ENCODE results near the gene QRSL1.
"Not testable (repeated sequence)": the region's sequence is repeated elsewhere in the genome, so short reads cannot be mapped to it uniquely, and the experiment has no call there.

Gene QRSL1, protein sequence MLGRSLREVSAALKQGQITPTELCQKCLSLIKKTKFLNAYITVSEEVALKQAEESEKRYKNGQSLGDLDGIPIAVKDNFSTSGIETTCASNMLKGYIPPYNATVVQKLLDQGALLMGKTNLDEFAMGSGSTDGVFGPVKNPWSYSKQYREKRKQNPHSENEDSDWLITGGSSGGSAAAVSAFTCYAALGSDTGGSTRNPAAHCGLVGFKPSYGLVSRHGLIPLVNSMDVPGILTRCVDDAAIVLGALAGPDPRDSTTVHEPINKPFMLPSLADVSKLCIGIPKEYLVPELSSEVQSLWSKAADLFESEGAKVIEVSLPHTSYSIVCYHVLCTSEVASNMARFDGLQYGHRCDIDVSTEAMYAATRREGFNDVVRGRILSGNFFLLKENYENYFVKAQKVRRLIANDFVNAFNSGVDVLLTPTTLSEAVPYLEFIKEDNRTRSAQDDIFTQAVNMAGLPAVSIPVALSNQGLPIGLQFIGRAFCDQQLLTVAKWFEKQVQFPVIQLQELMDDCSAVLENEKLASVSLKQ

DNA sequence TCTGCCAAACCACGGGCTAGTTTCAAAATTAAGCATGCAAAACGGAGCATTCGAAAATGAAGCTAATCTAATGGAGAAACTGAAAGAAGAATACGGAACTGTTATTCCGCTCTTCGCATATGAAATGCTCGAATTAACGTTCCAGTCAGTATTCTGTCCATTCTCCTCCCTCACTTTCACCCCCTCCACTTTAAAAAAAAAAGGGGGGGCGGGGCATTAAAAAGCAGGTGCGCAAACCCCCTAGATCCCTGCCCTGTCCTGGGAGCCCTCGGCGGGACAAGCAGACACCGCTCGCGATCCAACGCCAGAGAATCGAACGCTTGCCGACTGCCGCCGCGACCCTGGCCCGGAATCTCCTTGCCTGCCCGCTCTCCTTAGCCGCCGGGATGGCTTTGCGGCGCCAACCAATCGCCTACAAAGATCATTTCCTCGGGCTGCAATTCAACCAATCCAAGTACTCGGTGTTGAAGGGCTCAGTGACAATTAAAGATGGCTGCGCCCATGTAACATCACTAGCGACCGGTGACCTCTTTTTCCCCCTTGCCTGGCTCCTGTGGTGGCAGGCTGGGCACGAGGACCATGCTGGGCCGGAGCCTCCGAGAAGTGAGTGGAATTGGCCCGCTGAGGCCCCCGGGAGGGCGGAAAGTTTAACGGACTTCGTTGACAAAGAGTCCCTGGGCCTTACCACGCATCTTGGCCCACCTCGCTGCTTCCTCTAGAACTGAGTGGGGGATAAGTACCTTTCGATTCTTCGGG, at the start of gene QRSL1, which contains the start of gene RTN4IP1:
Gene QRSL1 (plus strand): TSS at position 476 of the 756 bp plus-strand sequence. CDS start 104 bp downstream, at position 580.
Gene RTN4IP1 (minus strand): TSS at position 396 of the 756 bp plus-strand sequence. CDS start 477 bp downstream, outside the sequence.
- ATAC-seq: peak; percentile 98
- H3K27ac Mint-ChIP-seq: peak within 1 kb of the TSS; percentile 98
- H3K4me3 Mint-ChIP-seq: peak within 1 kb of the TSS; percentile 90 to 94
- H3K9me3 Mint-ChIP-seq: no peaks in the 10 kb centered on the region
- DNase-seq: peak; percentile 85 to 91
- H3K27me3 Mint-ChIP-seq: no peaks in the 10 kb centered on the region
- peaks cover 22% of the 10 kb centered on the region for H3K4me1 Mint-ChIP-seq

DNA sequence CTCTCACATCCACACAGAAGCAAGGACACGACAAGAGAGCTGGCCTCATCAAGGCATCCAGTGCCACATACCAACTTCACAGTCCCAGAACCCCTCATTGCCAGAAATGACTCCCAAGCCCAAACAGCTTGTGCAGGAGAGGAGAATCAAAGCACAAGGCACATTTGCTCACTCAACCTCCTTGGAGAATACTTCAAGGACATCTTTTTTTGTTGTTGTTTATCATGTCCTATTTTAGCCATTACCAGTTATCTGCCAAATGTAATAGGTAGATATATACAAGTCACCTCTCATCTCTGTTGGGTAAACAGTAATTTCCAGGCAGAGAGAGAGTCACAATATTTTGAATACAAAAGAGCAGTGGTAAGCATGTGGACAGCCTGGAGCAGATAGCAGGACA, 47.9 kb upstream of the QRSL1 start:
- Mint-ChIP-seq H3K27me3 (no peaks in the 10 kb centered on the region), H3K4me3 (no peak overlapping the region), H3K4me1 (no peaks in the 10 kb centered on the region), H3K27ac (no peak overlapping the region), H3K9me3 (no peaks in the 10 kb centered on the region)
- DNase-seq: no peak
- no peak for ATAC-seq

DNA sequence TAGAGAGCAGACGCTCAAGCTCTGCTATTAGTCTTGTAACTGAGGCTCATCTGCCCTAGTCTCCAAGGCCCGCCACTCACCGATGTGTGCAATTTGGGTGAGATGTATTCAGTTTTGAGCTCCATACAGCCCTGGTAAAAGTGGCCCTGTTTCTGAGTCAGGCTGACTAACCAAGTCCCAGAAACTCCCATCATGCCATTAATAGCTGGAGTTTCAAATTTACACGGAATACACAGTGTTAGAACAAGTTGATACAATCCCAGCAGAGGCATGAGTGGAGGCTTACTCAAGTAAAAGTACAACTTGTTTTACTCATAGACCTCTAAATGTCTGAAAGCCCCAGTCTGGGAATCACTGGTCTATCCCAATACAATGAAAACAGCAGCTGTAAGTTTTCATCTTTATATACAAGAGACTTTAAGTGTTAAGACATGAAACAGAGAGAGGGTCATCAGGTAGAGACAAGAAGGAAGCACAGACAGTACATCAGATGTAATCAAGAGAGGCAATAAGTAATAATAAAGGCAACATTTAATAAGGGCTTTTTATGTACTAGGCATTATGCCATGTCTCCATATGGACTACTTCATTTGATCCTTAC, 42.5 kb upstream of the QRSL1 start:
- DNase-seq (no peak), ATAC-seq (no peak)
- H3K4me1 Mint-ChIP-seq: peaks cover 5% of the 10 kb centered on the region
- H3K27ac Mint-ChIP-seq: peak overlapping the region in 1 of 2 donors; percentile 28
- no peak overlapping the region for H3K4me3 Mint-ChIP-seq
- H3K27me3 Mint-ChIP-seq: no peaks in the 10 kb centered on the region
- H3K9me3 Mint-ChIP-seq: no peaks in the 10 kb centered on the region

DNA sequence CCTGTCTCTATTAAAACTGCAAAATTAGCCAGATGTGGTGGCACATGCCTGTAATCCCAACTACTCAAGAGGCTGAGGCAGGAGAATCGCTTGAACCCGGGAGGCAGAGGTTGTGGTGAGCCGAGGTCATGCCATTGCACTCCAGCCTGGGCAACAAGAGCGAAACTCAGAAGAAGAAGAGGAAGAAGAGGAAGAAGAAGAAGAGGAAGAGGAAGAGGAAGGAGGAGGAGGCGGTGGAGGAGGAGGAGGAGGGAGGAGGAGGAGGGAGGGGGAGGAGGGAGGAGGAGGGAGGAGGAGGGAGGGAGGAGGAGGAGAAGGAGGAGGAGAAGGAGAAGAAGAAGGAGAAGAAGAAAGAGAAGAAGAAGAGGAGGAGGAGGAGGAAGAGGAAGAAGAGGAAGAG, 40.4 kb upstream of the QRSL1 start:
- H3K4me3 Mint-ChIP-seq, H3K27ac Mint-ChIP-seq, ATAC-seq, H3K9me3 Mint-ChIP-seq, H3K27me3 Mint-ChIP-seq, DNase-seq, H3K4me1 Mint-ChIP-seq: not testable (repeated sequence)

DNA sequence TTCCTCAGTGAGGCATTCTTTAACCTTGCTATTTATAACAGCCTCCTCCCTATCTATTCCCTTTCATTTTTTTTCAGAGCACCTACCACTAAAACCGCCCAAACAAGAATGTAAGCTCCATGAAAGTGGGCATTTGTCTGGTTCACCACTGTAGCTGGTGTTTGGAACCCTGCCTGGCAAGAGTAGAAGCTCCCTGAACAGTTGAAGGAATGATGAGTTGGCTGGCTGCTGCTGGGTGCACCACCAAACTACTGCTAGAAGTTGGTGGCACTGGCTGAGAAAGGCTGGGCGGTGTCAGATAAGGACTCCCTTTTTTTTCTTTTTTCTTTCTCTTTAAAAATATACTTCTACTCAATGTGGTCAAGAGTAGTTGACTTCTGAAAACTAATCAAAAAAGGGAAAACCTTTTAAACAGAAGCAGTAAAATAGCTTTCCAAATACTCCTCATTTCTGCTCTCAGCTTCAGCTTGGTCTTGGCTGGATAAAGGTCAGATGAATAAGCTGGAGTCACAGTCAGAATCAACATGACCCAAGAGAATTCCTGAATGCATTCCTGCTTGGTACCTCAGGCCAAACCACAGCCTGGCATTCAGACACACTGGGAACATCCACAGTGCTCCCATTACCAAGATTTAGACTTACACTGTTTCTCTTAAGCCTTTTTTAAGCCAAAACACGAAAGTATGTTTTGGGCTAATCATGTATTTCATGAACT, 38.1 kb upstream of the QRSL1 start:
- no peaks in the 10 kb centered on the region for H3K27me3 Mint-ChIP-seq
- peaks cover 5% of the 10 kb centered on the region for H3K4me1 Mint-ChIP-seq
- H3K4me3 Mint-ChIP-seq: no peak overlapping the region
- no peak overlapping the region for H3K27ac Mint-ChIP-seq
- no peaks in the 10 kb centered on the region for H3K9me3 Mint-ChIP-seq
- ATAC-seq: no peak
- no peak for DNase-seq

DNA sequence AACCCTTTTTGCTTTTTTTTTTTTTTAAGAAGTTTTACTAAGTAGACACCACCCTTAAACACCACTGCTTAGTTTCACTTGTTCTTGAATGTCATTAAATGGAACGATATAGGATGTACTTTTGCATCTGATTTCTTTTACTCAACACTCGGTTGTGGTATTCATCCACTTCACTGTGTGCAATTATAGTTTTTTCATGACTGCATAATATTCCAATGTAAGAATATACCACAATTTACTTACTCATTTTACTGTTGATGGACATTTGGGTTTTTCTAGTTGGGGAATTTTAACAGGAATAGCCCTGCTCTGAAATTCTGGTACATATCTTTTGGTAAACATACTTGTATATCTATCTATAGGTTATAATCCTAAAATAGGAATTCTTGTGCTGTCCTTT, 29.9 kb upstream of the QRSL1 start:
- H3K9me3 Mint-ChIP-seq: no peaks in the 10 kb centered on the region

DNA sequence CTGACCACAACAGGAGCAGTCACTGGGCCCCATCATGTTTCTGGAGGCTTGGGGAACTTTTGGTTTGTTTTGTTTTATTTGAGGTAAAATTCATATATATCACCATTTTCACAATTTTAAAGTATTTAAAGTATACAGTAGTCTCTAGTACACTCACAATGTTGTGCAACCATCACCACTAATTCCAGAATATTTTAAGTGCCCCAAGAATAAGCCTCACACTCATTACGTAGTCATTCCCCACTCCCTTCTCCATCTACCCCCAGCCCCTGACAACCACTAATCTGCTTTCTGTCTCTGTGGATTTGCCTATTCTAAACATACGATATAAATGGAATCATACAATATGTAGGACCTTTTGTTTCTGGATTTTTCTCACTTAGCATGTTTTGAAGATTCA, 29.0 kb upstream of the QRSL1 start:
- H3K27ac Mint-ChIP-seq: no peak overlapping the region
- no peak overlapping the region for H3K4me3 Mint-ChIP-seq

More for the DNA sequence above, 29.9 kb upstream of the QRSL1 start:
- Mint-ChIP-seq H3K27me3 (no peaks in the 10 kb centered on the region), H3K4me1 (no peaks in the 10 kb centered on the region), H3K4me3 (no peak overlapping the region), H3K27ac (no peak overlapping the region)
- ATAC-seq (no peak), DNase-seq (no peak)

DNA sequence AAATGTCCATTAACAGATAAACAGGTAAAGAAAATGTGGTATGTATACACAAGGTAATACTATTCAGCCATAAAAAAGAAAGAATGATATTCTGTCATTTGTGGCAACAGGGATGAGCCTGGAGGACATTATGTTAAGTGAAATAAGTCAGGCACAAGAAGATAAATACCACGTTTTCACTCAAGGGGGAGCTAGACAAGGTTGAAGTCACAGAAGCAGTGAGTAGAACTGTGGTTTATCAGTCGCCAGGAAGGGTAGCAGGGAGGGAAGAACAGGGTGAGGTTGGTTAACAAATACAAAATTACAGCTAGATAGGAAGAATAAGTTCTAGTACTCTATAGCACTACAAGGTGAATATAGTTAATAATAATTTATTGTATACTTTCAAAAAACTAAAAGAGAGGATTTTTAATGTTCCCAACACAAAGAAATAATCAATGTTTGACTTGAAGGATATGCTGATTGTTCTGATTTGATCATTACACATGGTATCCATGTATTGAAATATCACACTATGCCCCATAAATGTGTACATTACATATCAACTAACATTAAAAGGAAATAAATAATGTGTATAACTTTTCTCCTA, 21.2 kb upstream of the QRSL1 start:
- no peaks in the 10 kb centered on the region for H3K27me3 Mint-ChIP-seq
- H3K27ac Mint-ChIP-seq: no peak overlapping the region
- DNase-seq (peak in 1 of 2 donors; percentile 14), ATAC-seq (peak; percentile 67)
- no peaks in the 10 kb centered on the region for H3K9me3 Mint-ChIP-seq
- H3K4me1 Mint-ChIP-seq: peaks cover 10% of the 10 kb centered on the region
- H3K4me3 Mint-ChIP-seq: no peak overlapping the region

More for the DNA sequence above, 29.0 kb upstream of the QRSL1 start:
- ATAC-seq (no peak), DNase-seq (no peak)
- Mint-ChIP-seq H3K27me3 (no peaks in the 10 kb centered on the region), H3K4me1 (no peaks in the 10 kb centered on the region), H3K9me3 (no peaks in the 10 kb centered on the region)

DNA sequence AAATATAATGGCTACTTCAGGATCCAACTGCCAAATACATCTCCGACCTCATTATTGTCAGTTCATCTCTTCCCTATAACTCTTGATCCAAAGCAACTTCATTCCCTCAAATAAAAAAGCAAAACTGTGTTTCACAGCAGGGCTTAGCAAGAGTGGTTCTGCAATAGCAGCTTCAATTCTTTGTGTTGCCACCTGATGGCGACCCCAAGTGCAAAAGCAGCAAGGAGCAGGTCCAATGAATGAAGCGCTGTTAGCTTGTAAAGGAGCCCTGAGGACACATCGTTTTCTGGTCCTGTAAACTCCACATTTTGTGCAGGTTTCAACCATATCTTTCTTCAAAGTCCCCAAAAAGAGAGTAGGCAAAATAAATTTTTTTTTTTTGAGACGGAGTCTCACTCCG, 19.7 kb upstream of the QRSL1 start:
- DNase-seq (peak; percentile 8 to 24), ATAC-seq (peak; percentile 50)
- Mint-ChIP-seq H3K27ac (no peak overlapping the region), H3K9me3 (no peaks in the 10 kb centered on the region), H3K4me3 (no peak overlapping the region), H3K27me3 (no peaks in the 10 kb centered on the region), H3K4me1 (peaks cover 23% of the 10 kb centered on the region)

DNA sequence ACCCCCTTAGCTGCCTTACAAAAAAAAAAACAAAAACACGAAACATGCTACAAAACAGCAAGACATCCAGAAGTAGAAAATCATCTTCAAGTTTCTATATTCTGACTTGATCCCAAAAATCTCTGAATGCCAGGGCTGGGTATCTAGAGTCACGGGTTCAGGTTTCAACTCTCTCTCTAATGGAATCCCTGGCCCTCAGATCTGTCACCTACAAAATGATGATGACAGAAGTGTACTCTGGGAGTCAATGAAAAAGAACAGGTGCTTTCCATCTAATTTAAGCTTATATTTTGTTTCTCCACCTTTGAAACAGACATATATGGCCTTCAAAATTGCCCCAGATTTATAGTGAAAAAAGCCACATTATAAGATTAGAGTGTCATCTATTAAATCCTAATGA, 18.3 kb upstream of the QRSL1 start:
- H3K4me1 Mint-ChIP-seq: peaks cover 23% of the 10 kb centered on the region
- no peak for DNase-seq
- no peak for ATAC-seq
- H3K4me3 Mint-ChIP-seq: no peak overlapping the region
- no peaks in the 10 kb centered on the region for H3K27me3 Mint-ChIP-seq
- H3K27ac Mint-ChIP-seq: no peak overlapping the region
- H3K9me3 Mint-ChIP-seq: no peaks in the 10 kb centered on the region

DNA sequence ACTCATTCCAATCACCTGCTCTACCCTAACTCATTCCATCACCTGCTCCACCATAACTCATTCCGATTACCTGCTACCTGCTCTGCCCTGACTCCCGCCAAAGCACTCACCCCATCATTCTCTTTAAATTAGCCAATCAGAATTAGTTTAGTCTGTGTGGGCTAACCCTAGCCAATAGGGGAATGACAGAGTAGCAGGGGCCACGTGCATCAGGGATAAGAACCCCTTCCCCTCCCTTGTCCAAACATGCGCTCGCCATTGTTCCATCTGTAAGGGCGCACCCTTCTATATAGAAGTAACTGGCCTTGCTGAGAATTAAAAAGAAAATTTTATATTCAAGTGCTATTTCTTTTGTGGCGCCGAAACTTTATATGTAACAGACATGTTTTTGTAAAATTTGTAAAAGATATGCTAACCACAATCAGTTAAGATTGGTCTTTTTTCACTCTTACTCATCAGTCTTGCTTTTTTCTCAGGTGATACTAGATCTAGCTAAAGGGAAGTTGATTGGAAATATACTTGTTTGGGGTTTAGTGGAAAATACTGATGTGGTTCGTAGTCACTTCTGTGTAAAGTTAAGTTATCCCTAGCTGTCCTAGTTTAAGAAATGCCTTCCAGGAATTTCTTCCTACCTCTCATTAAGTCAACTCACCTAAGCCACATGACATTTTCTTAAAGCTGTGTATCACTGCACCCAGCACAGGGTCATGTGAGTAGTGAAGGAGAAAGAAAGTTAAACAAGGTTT, 16.5 kb upstream of the QRSL1 start:
- H3K9me3 Mint-ChIP-seq: no peaks in the 10 kb centered on the region
- no peaks in the 10 kb centered on the region for H3K27me3 Mint-ChIP-seq
- ATAC-seq (peak; percentile 37), DNase-seq (no peak)
- H3K27ac Mint-ChIP-seq: peak overlapping the region; percentile 9 to 18
- H3K4me1 Mint-ChIP-seq: peaks cover 27% of the 10 kb centered on the region
- H3K4me3 Mint-ChIP-seq: no peak overlapping the region

DNA sequence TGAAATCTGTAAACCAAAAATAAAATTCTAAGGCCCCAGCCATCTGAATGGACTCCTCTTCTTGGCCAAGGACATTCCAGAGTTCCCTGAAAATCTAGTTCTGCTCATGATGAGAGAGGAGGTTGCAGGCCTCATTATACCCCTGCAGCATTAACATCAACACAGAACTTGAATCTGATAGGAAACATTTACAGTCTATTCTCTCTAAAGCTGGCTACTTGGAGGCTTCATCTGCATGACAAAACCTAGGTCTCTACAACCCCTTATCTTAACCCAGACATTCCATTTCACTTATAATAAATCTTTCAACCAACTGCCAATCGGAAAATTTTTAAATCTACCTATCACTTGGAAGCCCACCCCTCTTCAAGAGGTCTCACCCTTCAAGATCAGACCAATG, 15.8 kb upstream of the QRSL1 start:
- Mint-ChIP-seq H3K4me3 (no peak overlapping the region), H3K4me1 (peaks cover 27% of the 10 kb centered on the region), H3K27ac (no peak overlapping the region), H3K9me3 (no peaks in the 10 kb centered on the region), H3K27me3 (no peaks in the 10 kb centered on the region)
- no peak for ATAC-seq
- no peak for DNase-seq

DNA sequence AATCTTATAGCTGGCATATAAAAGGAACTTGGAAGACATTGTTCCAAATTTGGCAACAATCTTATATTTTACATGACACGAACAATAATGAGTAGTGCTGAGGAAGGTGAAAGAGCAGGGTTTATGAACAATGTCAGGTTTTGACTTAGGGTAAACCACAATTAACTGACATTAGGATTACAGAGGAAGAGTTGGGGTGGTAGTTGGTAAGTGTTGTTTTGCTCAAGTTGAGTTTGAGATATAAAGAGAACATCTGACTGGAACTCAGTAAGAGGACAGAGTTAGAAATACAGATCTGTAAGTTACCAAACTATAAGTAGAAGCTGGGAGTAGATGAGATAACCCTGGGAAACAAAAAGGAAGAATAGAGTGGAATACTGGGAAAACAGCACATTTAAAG, 15.2 kb upstream of the QRSL1 start:
- ATAC-seq: no peak
- peak overlapping the region in 1 of 2 donors; percentile 34 for H3K27ac Mint-ChIP-seq

DNA sequence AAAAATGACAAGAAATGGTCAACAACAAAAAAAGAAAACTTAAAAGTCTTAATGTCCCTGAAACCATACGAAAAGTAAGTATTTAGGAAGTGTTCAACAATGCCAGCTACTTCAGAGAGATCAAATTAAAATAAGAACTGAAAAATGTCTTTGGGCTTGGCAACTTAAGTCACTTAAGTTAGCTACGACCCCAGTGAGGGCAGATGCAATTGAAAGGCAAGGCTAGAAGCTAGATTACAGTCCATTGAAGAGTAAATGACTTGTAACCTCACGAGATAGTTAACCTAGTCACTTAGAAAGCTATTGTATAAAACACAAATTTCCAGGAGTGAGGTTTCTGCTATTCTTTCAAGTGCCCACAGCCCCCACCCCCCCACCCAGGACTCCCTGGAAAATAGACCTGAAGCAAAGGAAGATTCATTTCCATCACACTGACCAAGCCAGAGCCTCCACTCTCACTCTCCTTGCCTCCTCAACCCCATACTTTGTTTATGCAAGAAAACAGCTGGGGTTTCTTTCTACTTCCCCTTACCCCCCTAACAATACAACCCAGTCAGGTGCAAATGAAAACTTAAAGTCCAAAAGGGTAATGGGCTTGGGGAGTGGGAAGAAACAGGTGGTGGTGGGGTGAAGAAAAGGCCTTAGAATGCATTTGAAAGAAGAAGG, 14.7 kb upstream of the QRSL1 start:
- no peaks in the 10 kb centered on the region for H3K27me3 Mint-ChIP-seq
- no peak for DNase-seq
- peaks cover 27% of the 10 kb centered on the region for H3K4me1 Mint-ChIP-seq
- H3K27ac Mint-ChIP-seq: no peak overlapping the region
- no peaks in the 10 kb centered on the region for H3K9me3 Mint-ChIP-seq
- no peak for ATAC-seq
- H3K4me3 Mint-ChIP-seq: no peak overlapping the region

More for the DNA sequence above, 15.2 kb upstream of the QRSL1 start:
- Mint-ChIP-seq H3K27me3 (no peaks in the 10 kb centered on the region), H3K4me3 (no peak overlapping the region), H3K4me1 (peaks cover 27% of the 10 kb centered on the region), H3K9me3 (no peaks in the 10 kb centered on the region)
- DNase-seq: no peak

Data from stimulated activated naive CD8-positive, alpha-beta T cell treated with anti-CD3 and anti-CD28 coated beads, Interleukin-15, amount 100 ng/mL, for 72 hours (primary cell).